Activated T-helper 2 cell treated with anti-CD3 and anti-CD28 coated beads, Interferon-gamma antibody, Interleukin-2, Interleukin-4, amounts not matched to agents 10 μg/mL and 5 μg/mL and 100 μg/mL, durations not matched to agents 14 hours and 24 hours and 36 hours (primary cell): ENCODE data around the gene WDR41. TPM values are rescaled to one million over a fixed set of nuclear protein-coding genes. Genes with fewer than 3 reads are reported as not detected.
"Not testable (repeated sequence)": the region's sequence is repeated elsewhere in the genome, so short reads cannot be mapped to it uniquely, and the experiment has no call there.

Experiments
- DNase-seq: peaks from one replicate; pipeline ENCODE4 v3.0.0; 2021; ENCODE audit warnings: low spot score
- H3K27ac Mint-ChIP-seq: one replicate; pipeline ENCODE4 v1.8.0; 2021; ENCODE audit warnings: mixed read lengths
- H3K27me3 Mint-ChIP-seq: one replicate; pipeline ENCODE4 v1.8.0; 2021; ENCODE audit warnings: low read depth, mixed read lengths
- H3K36me3 Mint-ChIP-seq: one replicate; pipeline ENCODE4 v1.8.0; 2021; ENCODE audit warnings: low read depth, mixed read lengths
- H3K4me1 Mint-ChIP-seq: one replicate; pipeline ENCODE4 v1.8.0; 2021; ENCODE audit warnings: low read depth, mixed read lengths
- H3K4me3 Mint-ChIP-seq: one replicate; pipeline ENCODE4 v1.8.0; 2021; ENCODE audit warnings: low read depth, mild to moderate bottlenecking, moderate library complexity, mixed read lengths
- H3K9me3 Mint-ChIP-seq: one replicate; pipeline ENCODE4 v1.8.0; 2021; ENCODE audit warnings: mixed read lengths
- intact Hi-C: fragments of 100-400 bp; cut with micrococcal nuclease; formaldehyde crosslinking; loops from one replicate; pipeline ENCODE4 v1.15.1; 2023
- total RNA-seq: library from RNA; stranded (reverse); gene quantifications from 2 replicates; pipeline ENCODE4 v1.2.3, GENCODE V29; 2022

The WDR41 gene
- total RNA-seq, 1 donor from 2014 or later, result 54.6 TPM

GRCh38 chr5:77486344-77486962, 5.7 kb downstream of the WDR41 start:
- Mint-ChIP-seq H3K27me3 (no peaks in the 10 kb centered on the region), H3K36me3 (peaks cover 64% of the 10 kb centered on the region), H3K4me1 (peaks cover 19% of the 10 kb centered on the region), H3K4me3 (no peak overlapping the region), H3K27ac (no peak overlapping the region), H3K9me3 (no peaks in the 10 kb centered on the region)
- intact Hi-C loops, result no loop called here
- no peak for DNase-seq

- peaks cover 6% of the 10 kb centered on the region for H3K4me1 Mint-ChIP-seq
- no peak overlapping the region for H3K27ac Mint-ChIP-seq
- no peak for DNase-seq
- H3K27me3 Mint-ChIP-seq, result no peaks in the 10 kb centered on the region
- peaks cover 68% of the 10 kb centered on the region for H3K36me3 Mint-ChIP-seq
- intact Hi-C loops, result no loop called here
- no peaks in the 10 kb centered on the region for H3K9me3 Mint-ChIP-seq
- H3K4me3 Mint-ChIP-seq, result no peak overlapping the region
Observed at GRCh38 chr5:77483682-77484081, 8.4 kb downstream of the WDR41 start.

- intact Hi-C loops, DNase-seq, H3K4me3 Mint-ChIP-seq, H3K4me1 Mint-ChIP-seq, H3K27me3 Mint-ChIP-seq, H3K27ac Mint-ChIP-seq: not testable (repeated sequence)
- H3K36me3 Mint-ChIP-seq, result peaks cover 72% of the 10 kb centered on the region
- H3K9me3 Mint-ChIP-seq, result peaks cover 17% of the 10 kb centered on the region
Observed at GRCh38 chr5:77475041-77475440, 17.1 kb downstream of the WDR41 start.

- DNase-seq, H3K4me1 Mint-ChIP-seq, H3K27me3 Mint-ChIP-seq, H3K27ac Mint-ChIP-seq, H3K4me3 Mint-ChIP-seq, intact Hi-C loops: not testable (repeated sequence)
- Mint-ChIP-seq H3K36me3 (peaks cover 60% of the 10 kb centered on the region), H3K9me3 (peaks cover 20% of the 10 kb centered on the region)
Observed at GRCh38 chr5:77468875-77469274, 23.2 kb downstream of the WDR41 start.

GRCh38 chr5:77463905-77464304, 28.2 kb downstream of the WDR41 start:
- peaks cover 4% of the 10 kb centered on the region for H3K9me3 Mint-ChIP-seq
- no peak overlapping the region for H3K4me3 Mint-ChIP-seq
- no peak for DNase-seq
- H3K27me3 Mint-ChIP-seq, result no peaks in the 10 kb centered on the region
- no peak overlapping the region for H3K27ac Mint-ChIP-seq
- intact Hi-C loops, result no loop called here
- H3K36me3 Mint-ChIP-seq, result peaks cover 25% of the 10 kb centered on the region
- peaks cover 8% of the 10 kb centered on the region for H3K4me1 Mint-ChIP-seq

- H3K4me1 Mint-ChIP-seq, result peaks cover 5% of the 10 kb centered on the region
- DNase-seq, result no peak
- H3K36me3 Mint-ChIP-seq, result peaks cover 21% of the 10 kb centered on the region
- no peaks in the 10 kb centered on the region for H3K9me3 Mint-ChIP-seq
- H3K27me3 Mint-ChIP-seq, result no peaks in the 10 kb centered on the region
- intact Hi-C loops, result no loop called here
- no peak overlapping the region for H3K27ac Mint-ChIP-seq
- H3K4me3 Mint-ChIP-seq, result no peak overlapping the region
Observed at GRCh38 chr5:77461287-77461686, 30.8 kb downstream of the WDR41 start.

- H3K9me3 Mint-ChIP-seq, result no peaks in the 10 kb centered on the region
- H3K27ac Mint-ChIP-seq, result no peak overlapping the region
- DNase-seq, result no peak
- H3K36me3 Mint-ChIP-seq, result peaks cover 43% of the 10 kb centered on the region
- intact Hi-C loops, result no loop called here
- H3K4me1 Mint-ChIP-seq, result peaks cover 3% of the 10 kb centered on the region
- H3K27me3 Mint-ChIP-seq, result no peaks in the 10 kb centered on the region
- no peak overlapping the region for H3K4me3 Mint-ChIP-seq
Observed at GRCh38 chr5:77454123-77454522, 38.0 kb downstream of the WDR41 start.

GRCh38 chr5:77452351-77452750, 39.8 kb downstream of the WDR41 start:
- no peak for DNase-seq
- H3K9me3 Mint-ChIP-seq, result peaks cover 3% of the 10 kb centered on the region
- peaks cover 3% of the 10 kb centered on the region for H3K4me1 Mint-ChIP-seq
- no peaks in the 10 kb centered on the region for H3K27me3 Mint-ChIP-seq
- intact Hi-C loops, result no loop called here
- H3K27ac Mint-ChIP-seq, result no peak overlapping the region
- peaks cover 52% of the 10 kb centered on the region for H3K36me3 Mint-ChIP-seq
- no peak overlapping the region for H3K4me3 Mint-ChIP-seq

- H3K27ac Mint-ChIP-seq, result no peak overlapping the region
- intact Hi-C loops, result no loop called here
- H3K36me3 Mint-ChIP-seq, result peaks cover 64% of the 10 kb centered on the region
- H3K9me3 Mint-ChIP-seq, result peaks cover 13% of the 10 kb centered on the region
- DNase-seq, result no peak
- H3K4me1 Mint-ChIP-seq, result peaks cover 3% of the 10 kb centered on the region
- H3K4me3 Mint-ChIP-seq, result no peak overlapping the region
- H3K27me3 Mint-ChIP-seq, result no peaks in the 10 kb centered on the region
Observed at GRCh38 chr5:77449981-77450380, 42.1 kb downstream of the WDR41 start.

GRCh38 chr5:77449277-77449676, 42.8 kb downstream of the WDR41 start:
- Mint-ChIP-seq H3K27ac (no peak overlapping the region), H3K36me3 (peaks cover 68% of the 10 kb centered on the region), H3K4me3 (no peak overlapping the region), H3K4me1 (no peaks in the 10 kb centered on the region), H3K9me3 (peaks cover 13% of the 10 kb centered on the region), H3K27me3 (no peaks in the 10 kb centered on the region)
- intact Hi-C loops, result no loop called here
- DNase-seq, result no peak

- Mint-ChIP-seq H3K36me3 (peaks cover 67% of the 10 kb centered on the region), H3K9me3 (peaks cover 13% of the 10 kb centered on the region)
- DNase-seq, result no peak
Observed at GRCh38 chr5:77448831-77449230, 43.3 kb downstream of the WDR41 start.

GRCh38 chr5:77444356-77444755, 47.8 kb downstream of the WDR41 start:
- Mint-ChIP-seq H3K27ac (no peak overlapping the region), H3K4me3 (no peak overlapping the region), H3K27me3 (no peaks in the 10 kb centered on the region), H3K36me3 (peaks cover 57% of the 10 kb centered on the region), H3K9me3 (peaks cover 13% of the 10 kb centered on the region), H3K4me1 (no peaks in the 10 kb centered on the region)
- no peak for DNase-seq
- intact Hi-C loops, result no loop called here

More at GRCh38 chr5:77448831-77449230, 43.3 kb downstream of the WDR41 start:
- H3K27me3 Mint-ChIP-seq, result no peaks in the 10 kb centered on the region
- intact Hi-C loops, result no loop called here
- H3K4me1 Mint-ChIP-seq, result no peaks in the 10 kb centered on the region
- no peak overlapping the region for H3K4me3 Mint-ChIP-seq
- no peak overlapping the region for H3K27ac Mint-ChIP-seq

GRCh38 chr5:77443670-77444069, 48.4 kb downstream of the WDR41 start:
- intact Hi-C loops, result no loop called here
- H3K4me1 Mint-ChIP-seq, result no peaks in the 10 kb centered on the region
- no peak overlapping the region for H3K4me3 Mint-ChIP-seq
- DNase-seq, result no peak
- peaks cover 13% of the 10 kb centered on the region for H3K9me3 Mint-ChIP-seq
- no peaks in the 10 kb centered on the region for H3K27me3 Mint-ChIP-seq
- no peak overlapping the region for H3K27ac Mint-ChIP-seq
- peaks cover 52% of the 10 kb centered on the region for H3K36me3 Mint-ChIP-seq

- H3K4me1 Mint-ChIP-seq, result peaks cover 2% of the 10 kb centered on the region
Observed at GRCh38 chr5:77438071-77438470, 54.0 kb downstream of the WDR41 start.

More at GRCh38 chr5:77438071-77438470, 54.0 kb downstream of the WDR41 start:
- intact Hi-C loops, result loop anchor here (10.0 kb wide), 1 partner anchor 293 kb away; no protein-coding TSS in a partner anchor
- H3K36me3 Mint-ChIP-seq, result peaks cover 40% of the 10 kb centered on the region
- no peak for DNase-seq
- H3K9me3 Mint-ChIP-seq, result no peaks in the 10 kb centered on the region
- no peaks in the 10 kb centered on the region for H3K27me3 Mint-ChIP-seq
- H3K4me3 Mint-ChIP-seq, result no peak overlapping the region
- no peak overlapping the region for H3K27ac Mint-ChIP-seq
